HEK293 (cell line): Measurements from ENCODE around the gene ARIH2.

Source experiments
- CTCF ChIA-PET: fragments of 350-600 bp; formaldehyde crosslinking; extraction: SDS; loops from one replicate; lab custom pipeline; 2021; ENCODE audit warnings: antibody characterized with exemption; lab: Yijun Ruan, JAX
- POLR2A ChIA-PET: fragments of 300-600 bp; formaldehyde crosslinking; extraction: SDS; loops from one replicate; lab custom pipeline; 2020; ENCODE audit warnings: antibody characterized with exemption, inconsistent platforms; lab: Yijun Ruan, JAX
- H3K27ac ChIP-seq: fragments of 200-500 bp; sonication (Bioruptor generic); 2 replicates; pipeline ENCODE4 v1.5.1; 2014; ENCODE audit warnings: low read depth, low read length, control low read depth, inconsistent platforms; ENCODE audit errors: extremely low read depth
- H3K36me3 ChIP-seq, 2 experiments: fragments of 200-500 bp in 1 of 2; sonication (Bioruptor generic) in 1 of 2; 1 replicate in 1 of 2; 2 replicates in 1 of 2; pipeline ENCODE4 v1.5.1; 2014 to 2017; ENCODE audit warnings: inconsistent platforms in 2 of 2, low read length in 2 of 2; ENCODE audit not compliant: control insufficient read depth in 2 of 2, insufficient read depth in 1 of 2
- H3K4me1 ChIP-seq: fragments of 200-500 bp; sonication (Bioruptor generic); 2 replicates; pipeline ENCODE4 v1.5.1; 2014; ENCODE audit warnings: mild to moderate bottlenecking, low read length, inconsistent platforms; ENCODE audit not compliant: control insufficient read depth, insufficient read depth
- H3K4me3 ChIP-seq: 2 replicates; pipeline ENCODE4 v1.5.1; 2011; ENCODE audit warnings: low read depth, mild to moderate bottlenecking, control low read depth, low read length, moderate library complexity
- H3K9me3 ChIP-seq: fragments of 200-500 bp; sonication (Bioruptor generic); 2 replicates; pipeline ENCODE4 v1.5.1; 2014; ENCODE audit warnings: low read depth, low read length, inconsistent platforms; ENCODE audit not compliant: control insufficient read depth, insufficient read depth
- AEBP2 ChIP-seq: fragments of 450-650 bp; formaldehyde crosslinking; IDR thresholded peaks from 2 replicates; pipeline ENCODE4 v1.5.1; 2016; ENCODE audit warnings: missing biosample characterization, missing genetic modification characterization, borderline replicate concordance
- GLI2 ChIP-seq: fragments of 450-650 bp; formaldehyde crosslinking; IDR thresholded peaks from 2 replicates; pipeline ENCODE4; 2017; ENCODE audit warnings: missing biosample characterization, missing genetic modification characterization, low read depth, borderline replicate concordance
- GLIS2 ChIP-seq: fragments of 450-650 bp; formaldehyde crosslinking; IDR thresholded peaks from 2 replicates; pipeline ENCODE4 v1.5.1; 2016; ENCODE audit warnings: missing biosample characterization, missing genetic modification characterization
- OSR2 ChIP-seq: fragments of 450-650 bp; formaldehyde crosslinking; IDR thresholded peaks from 2 replicates; pipeline ENCODE4 v1.5.1; 2016; ENCODE audit warnings: missing biosample characterization, missing genetic modification characterization
- OVOL3 ChIP-seq: fragments of 450-650 bp; formaldehyde crosslinking; IDR thresholded peaks from 2 replicates; pipeline ENCODE4 v1.5.1; 2016; ENCODE audit warnings: missing biosample characterization, missing genetic modification characterization
- PATZ1 ChIP-seq: fragments of 450-650 bp; formaldehyde crosslinking; IDR thresholded peaks from 2 replicates; pipeline ENCODE4 v1.5.1; 2016; ENCODE audit warnings: missing biosample characterization, missing genetic modification characterization
- PRDM10 ChIP-seq: fragments of 450-650 bp; formaldehyde crosslinking; IDR thresholded peaks from 2 replicates; pipeline ENCODE4 v1.5.1; 2016; ENCODE audit warnings: missing biosample characterization, missing genetic modification characterization
- PRDM2 ChIP-seq: fragments of 450-650 bp; formaldehyde crosslinking; IDR thresholded peaks from 2 replicates; pipeline ENCODE4 v1.5.1; 2016; ENCODE audit warnings: missing biosample characterization, missing genetic modification characterization, borderline replicate concordance
- ZBTB17 ChIP-seq: fragments of 450-650 bp; formaldehyde crosslinking; IDR thresholded peaks from 2 replicates; pipeline ENCODE4 v1.5.1; 2016; ENCODE audit warnings: missing biosample characterization, missing genetic modification characterization
- ZNF184 ChIP-seq: fragments of 450-650 bp; IDR thresholded peaks from 2 replicates; pipeline ENCODE4 v1.5.1; 2018; ENCODE audit warnings: missing biosample characterization, mild to moderate bottlenecking, missing genetic modification characterization
- ZNF26 ChIP-seq: fragments of 450-650 bp; formaldehyde crosslinking; IDR thresholded peaks from 2 replicates; pipeline ENCODE4 v1.5.1; 2016; ENCODE audit warnings: missing biosample characterization, missing genetic modification characterization
- ZNF311 ChIP-seq: fragments of 450-650 bp; formaldehyde crosslinking; IDR thresholded peaks from 2 replicates; pipeline ENCODE4 v1.5.1; 2017; ENCODE audit warnings: missing biosample characterization, missing genetic modification characterization, borderline replicate concordance
- ZNF629 ChIP-seq: fragments of 450-650 bp; formaldehyde crosslinking; IDR thresholded peaks from 2 replicates; pipeline ENCODE4 v1.5.1; 2017; ENCODE audit warnings: missing biosample characterization, missing genetic modification characterization
- ZNF768 ChIP-seq: fragments of 450-650 bp; formaldehyde crosslinking; IDR thresholded peaks from 2 replicates; pipeline ENCODE4 v1.5.1; 2018; ENCODE audit warnings: missing biosample characterization, mild to moderate bottlenecking, missing genetic modification characterization
- ZNF792 ChIP-seq: fragments of 450-650 bp; formaldehyde crosslinking; IDR thresholded peaks from 2 replicates; pipeline ENCODE4 v1.5.1; 2016; ENCODE audit warnings: missing biosample characterization, missing genetic modification characterization
- ZSCAN23 ChIP-seq: fragments of 450-650 bp; formaldehyde crosslinking; IDR thresholded peaks from 2 replicates; pipeline ENCODE4 v1.5.1; 2016; ENCODE audit warnings: missing biosample characterization, missing genetic modification characterization
- ZXDB ChIP-seq: fragments of 450-650 bp; formaldehyde crosslinking; IDR thresholded peaks from 2 replicates; pipeline ENCODE4 v1.5.1; 2016; ENCODE audit warnings: missing biosample characterization, missing genetic modification characterization

The ARIH2 gene

GRCh38 chr3:48990636-48991469, 72.2 kb downstream of the ARIH2 start (continued):
- TF ChIP-seq PATZ1 (tag by site-specific recombination) (peak; percentile 37; the same call in 1 of the 2 replicates), ZXDB (tag by site-specific recombination) (peak; percentile 58; the same call in 1 of the 2 replicates), ZBTB17 (tag by site-specific recombination) (peak; percentile 78)

- H3K36me3 ChIP-seq, result peaks cover 0 to 19% of the 10 kb centered on the region in 2 experiments; a peak in 2 of 3 replicates
- no peaks in the 10 kb centered on the region for H3K9me3 ChIP-seq
- H3K27ac ChIP-seq, result no peak overlapping the region
- CTCF ChIA-PET, result interaction anchor here (0.6 to 1.0 kb wide), 3 partner anchors 16 to 330 kb away, joined by 3 read pairs; partner anchors contain the start of gene NDUFAF3
- H3K4me3 ChIP-seq, result peak overlapping the region; percentile 83
- no peaks in the 10 kb centered on the region for H3K4me1 ChIP-seq
- POLR2A ChIA-PET, result interaction anchor here (1.0 to 4.6 kb wide), 4 partner anchors 10 to 28 kb away, joined by 4 to 61 read pairs (median 4); partner anchors contain the start of genes DALRD3 and WDR6
- TF ChIP-seq ZNF311 (tag by site-specific recombination) (no peak), OSR2 (tag by site-specific recombination) (no peak), PRDM10 (tag by site-specific recombination) (no peak), ZSCAN23 (tag by site-specific recombination) (no peak), PRDM2 (tag by site-specific recombination) (no peak), ZNF26 (tag by site-specific recombination) (no peak), OVOL3 (tag by site-specific recombination) (no peak), ZNF629 (peak; percentile 41; the same call in 1 of the 2 replicates), GLI2 (no peak), ZNF792 (no peak), GLIS2 (no peak), ZNF768 (no peak), ZNF184 (tag by site-specific recombination) (no peak), AEBP2 (tag by site-specific recombination) (no peak)
These were observed 73.4 kb downstream of the ARIH2 start for GRCh38 chr3:48991851-48992545.
